Mesothelial cell of epicardium (in vitro differentiated cells): ENCODE measurements around the gene RAE1. TPM values are rescaled to one million over a fixed set of nuclear protein-coding genes. Genes with fewer than 3 reads are reported as not detected.

Experiments used
- DNase-seq, 2 experiments: peaks; one replicate each; pipeline ENCODE4 v3.0.0; 2021; ENCODE audit warnings: low spot score in 2 of 2; ENCODE audit not compliant: unreplicated experiment in 2 of 2
- H3K27ac Mint-ChIP-seq: 2 replicates; pipeline ENCODE4 v1.8.0; 2021; ENCODE audit warnings: mixed read lengths
- H3K27me3 Mint-ChIP-seq: 2 replicates; pipeline ENCODE4 v1.8.0; 2021; ENCODE audit warnings: low read depth, mixed read lengths
- H3K36me3 Mint-ChIP-seq: 2 replicates; pipeline ENCODE4 v1.8.0; 2021; ENCODE audit warnings: mixed read lengths
- H3K4me1 Mint-ChIP-seq: 2 replicates; pipeline ENCODE4 v1.8.0; 2021; ENCODE audit warnings: mixed read lengths
- H3K4me3 Mint-ChIP-seq: 2 replicates; pipeline ENCODE4 v1.8.0; 2021; ENCODE audit warnings: mild to moderate bottlenecking, moderate library complexity, mixed read lengths
- H3K9me3 Mint-ChIP-seq: 2 replicates; pipeline ENCODE4 v1.8.0; 2021; ENCODE audit warnings: mixed read lengths
- CTCF ChIP-seq: fragments of 200-600 bp; sonication (generic); IDR thresholded peaks from one replicate; pipeline ENCODE4 v1.5.0; 2021; ENCODE audit warnings: antibody characterized with exemption; ENCODE audit not compliant: unreplicated experiment
- total RNA-seq: library from RNA; stranded (reverse); gene quantifications from 3 replicates; pipeline ENCODE4 v1.2.1, GENCODE V29; 2021

The RAE1 gene
- total RNA-seq, 1 donor from 2014 or later, result 44.4 TPM

GRCh38 chr20:57383447-57384347 lies 32.6 kb downstream of the RAE1 start:
- Mint-ChIP-seq H3K4me1 (no peaks in the 10 kb centered on the region), H3K27me3 (no peaks in the 10 kb centered on the region), H3K4me3 (no peak overlapping the region), H3K27ac (no peak overlapping the region), H3K36me3 (peaks cover 6% of the 10 kb centered on the region), H3K9me3 (no peaks in the 10 kb centered on the region)
- no peak for TF ChIP-seq CTCF
- DNase-seq, result no peak

GRCh38 chr20:57384486-57384885 lies 33.4 kb downstream of the RAE1 start:
- no peak for TF ChIP-seq CTCF
- Mint-ChIP-seq H3K4me1 (peaks cover 2% of the 10 kb centered on the region), H3K4me3 (no peak overlapping the region), H3K9me3 (no peaks in the 10 kb centered on the region), H3K27me3 (no peaks in the 10 kb centered on the region), H3K27ac (no peak overlapping the region), H3K36me3 (peaks cover 6% of the 10 kb centered on the region)
- no peak for DNase-seq

GRCh38 chr20:57384953-57385761 lies 34.1 kb downstream of the RAE1 start:
- no peak for TF ChIP-seq CTCF
- H3K27ac Mint-ChIP-seq, result no peak overlapping the region
- peaks cover 6% of the 10 kb centered on the region for H3K4me1 Mint-ChIP-seq
- no peak for DNase-seq
- no peaks in the 10 kb centered on the region for H3K27me3 Mint-ChIP-seq
- no peak overlapping the region for H3K4me3 Mint-ChIP-seq
- no peaks in the 10 kb centered on the region for H3K9me3 Mint-ChIP-seq
- H3K36me3 Mint-ChIP-seq, result peaks cover 3% of the 10 kb centered on the region

GRCh38 chr20:57385940-57386339 lies 34.9 kb downstream of the RAE1 start:
- H3K4me3 Mint-ChIP-seq, result no peak overlapping the region
- H3K36me3 Mint-ChIP-seq, result peaks cover 3% of the 10 kb centered on the region
- H3K4me1 Mint-ChIP-seq, result peaks cover 11% of the 10 kb centered on the region
- no peaks in the 10 kb centered on the region for H3K27me3 Mint-ChIP-seq
- no peak for TF ChIP-seq CTCF
- no peaks in the 10 kb centered on the region for H3K9me3 Mint-ChIP-seq
- H3K27ac Mint-ChIP-seq, result no peak overlapping the region
- DNase-seq, result no peak

GRCh38 chr20:57386762-57387161 lies 35.7 kb downstream of the RAE1 start:
- no peaks in the 10 kb centered on the region for H3K27me3 Mint-ChIP-seq
- DNase-seq, result no peak
- H3K4me1 Mint-ChIP-seq, result peaks cover 11% of the 10 kb centered on the region
- no peaks in the 10 kb centered on the region for H3K9me3 Mint-ChIP-seq
- no peak overlapping the region for H3K4me3 Mint-ChIP-seq
- no peak for TF ChIP-seq CTCF
- no peak overlapping the region for H3K27ac Mint-ChIP-seq
- no peaks in the 10 kb centered on the region for H3K36me3 Mint-ChIP-seq
